NCI-H446 treated with DMSO at 0.1 percent for 48 hours (cell line): Measurements from ENCODE around the gene DDC.
"Not testable (repeated sequence)": the region's sequence is repeated elsewhere in the genome, so short reads cannot be mapped to it uniquely, and the experiment has no call there.

ENCODE experiments used
- DNase-seq: peaks from one replicate; lab custom pipeline; 2025; lab: John Stamatoyannopoulos, UW

DDC gene

DNA sequence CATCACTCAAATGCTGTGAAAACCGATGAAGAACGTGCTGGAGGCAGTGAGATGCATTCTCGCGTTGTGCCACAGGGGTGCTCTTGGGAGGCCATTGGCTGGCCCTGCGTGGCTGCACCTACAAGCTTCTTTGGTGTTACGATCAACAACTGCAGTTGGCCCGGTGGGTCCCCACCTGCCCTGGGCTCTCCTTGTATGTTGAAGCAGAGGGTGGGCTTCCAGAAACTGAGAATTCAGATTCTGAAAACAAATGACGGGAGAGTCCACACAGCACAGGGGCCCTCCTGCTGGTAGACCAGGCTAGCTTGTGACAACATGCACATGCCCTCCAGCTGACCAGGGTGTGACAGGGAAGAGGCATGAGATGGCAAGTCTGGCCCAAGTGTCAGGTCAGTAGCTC, 23.7 kb upstream of the DDC start:
- DNase-seq = no peak

DNA sequence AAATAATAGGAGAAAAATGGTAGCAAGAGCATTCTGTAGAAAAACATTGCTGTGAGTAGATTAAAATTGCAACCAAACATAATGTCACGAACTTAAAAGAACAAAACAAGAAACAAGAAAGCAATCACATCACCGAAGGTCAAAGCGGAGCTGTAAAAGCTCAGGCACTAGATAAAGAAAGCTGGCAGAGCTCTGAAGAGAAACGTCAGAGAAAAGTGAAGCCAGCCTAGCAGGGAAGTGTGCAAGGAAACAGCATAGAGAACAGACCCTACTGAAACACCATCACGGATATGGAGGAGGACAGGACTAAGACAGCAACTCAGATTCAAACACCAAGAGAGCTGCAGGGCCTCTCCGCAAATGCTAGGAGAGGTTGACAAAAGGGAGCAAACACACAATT, 22.5 kb upstream of the DDC start:
- no peak for DNase-seq

DNA sequence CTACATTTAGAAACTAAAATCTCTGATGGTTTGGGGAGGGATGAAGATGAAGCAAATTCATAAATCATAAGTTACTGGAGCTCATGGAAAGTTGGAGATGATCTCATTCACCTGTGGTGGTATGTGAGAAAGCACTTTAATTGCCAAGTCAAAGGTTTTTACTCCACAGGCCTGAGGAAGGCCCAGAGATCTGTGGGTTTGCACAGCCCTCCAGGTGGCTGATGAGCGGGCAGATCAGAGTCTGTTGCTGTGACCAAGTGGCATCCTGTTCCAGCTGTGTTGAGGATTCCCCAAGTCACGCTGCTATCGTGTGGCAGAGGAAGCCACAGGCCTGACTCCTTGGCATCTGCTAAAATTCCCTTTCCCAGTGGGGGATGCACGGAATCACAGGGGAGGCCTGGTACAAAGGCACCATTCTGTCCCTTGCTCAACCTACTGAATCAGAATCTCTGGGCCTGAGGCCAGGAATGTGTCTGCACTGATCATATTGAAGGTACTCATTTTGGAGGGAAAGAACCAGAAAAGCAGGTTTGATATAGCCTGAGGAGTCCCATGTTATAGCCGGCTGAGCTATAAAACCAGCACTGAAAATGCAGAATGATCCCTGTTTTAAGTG, 19.7 kb upstream of the DDC start:
- DNase-seq = no peak

DNA sequence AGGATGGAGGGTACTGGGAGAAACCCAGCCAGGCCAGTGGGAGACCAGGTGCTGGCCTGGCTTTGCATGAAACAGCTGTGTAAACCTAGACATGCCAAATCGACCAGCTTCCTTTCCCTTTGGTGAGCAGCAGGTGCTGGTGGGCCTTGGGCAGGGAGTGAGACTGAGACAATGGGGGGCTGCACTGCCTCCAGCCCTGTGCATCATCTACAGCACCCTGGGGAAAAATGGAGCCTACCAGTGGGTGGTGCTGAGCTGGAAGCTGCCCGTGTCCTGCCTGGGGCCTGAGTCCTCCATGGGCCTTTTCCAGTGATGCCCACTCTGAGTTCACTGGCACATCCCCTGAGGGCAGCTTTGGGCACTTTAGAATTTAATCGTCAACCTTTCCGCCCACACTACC, 19.2 kb upstream of the DDC start:
- no peak for DNase-seq

DNA sequence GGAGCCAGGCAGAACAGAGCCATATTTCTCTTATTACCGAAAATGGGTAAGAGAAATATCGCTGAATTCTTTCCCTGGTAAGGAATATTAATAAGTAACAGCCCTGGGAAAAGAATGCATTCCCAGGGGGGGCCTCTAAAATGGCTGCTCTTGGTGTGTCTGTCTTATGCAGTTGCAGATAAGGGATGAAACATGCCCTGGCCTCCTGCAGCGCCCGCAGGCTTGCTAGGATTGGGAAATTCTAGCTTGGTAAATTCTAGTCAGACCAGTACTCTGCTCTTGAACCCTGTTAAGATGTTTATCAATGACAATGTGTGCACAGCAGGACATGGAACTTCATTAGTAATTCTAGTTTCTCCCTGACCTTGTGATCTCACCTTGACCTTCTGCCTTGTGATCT, 18.1 kb upstream of the DDC start:
- not testable (repeated sequence) for DNase-seq

DNA sequence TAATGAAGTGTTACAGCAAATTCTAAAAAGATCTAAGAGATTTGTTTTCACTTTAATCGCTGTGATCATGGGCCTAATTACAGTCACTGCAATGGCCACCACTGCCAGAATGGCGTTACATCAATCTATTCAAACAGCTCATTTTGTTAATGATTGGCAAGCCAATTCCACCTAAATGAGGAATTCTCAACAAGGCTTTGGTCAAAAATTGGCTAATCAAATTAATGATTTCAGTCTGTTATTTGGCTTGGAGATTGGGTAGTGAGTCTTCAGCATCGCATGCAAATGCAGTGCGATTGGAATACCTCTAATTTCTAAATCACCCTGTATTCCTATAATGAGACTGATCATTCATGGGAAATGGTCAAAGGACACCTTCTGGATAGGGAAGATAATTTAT, 17.1 kb upstream of the DDC start:
- DNase-seq = not testable (repeated sequence)

DNA sequence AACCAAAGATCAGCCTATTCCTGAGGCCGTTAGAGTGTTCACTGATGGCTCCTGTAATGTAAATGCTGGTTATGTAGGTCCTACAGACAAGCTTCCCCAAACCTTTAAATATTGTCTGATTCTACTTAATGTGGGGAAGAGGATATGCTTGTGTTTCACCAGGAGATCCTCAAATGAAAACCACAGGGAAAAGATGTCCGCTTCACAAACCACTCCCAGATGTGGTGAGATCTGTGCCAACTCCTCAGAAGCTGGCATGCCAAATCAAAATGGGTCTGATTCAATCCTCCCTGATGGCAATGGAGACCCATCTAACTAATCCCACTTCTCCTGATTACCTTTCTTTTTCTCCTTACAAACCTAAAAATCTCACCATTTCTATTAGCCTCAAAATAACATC, 15.5 kb upstream of the DDC start:
- not testable (repeated sequence) for DNase-seq

DNA sequence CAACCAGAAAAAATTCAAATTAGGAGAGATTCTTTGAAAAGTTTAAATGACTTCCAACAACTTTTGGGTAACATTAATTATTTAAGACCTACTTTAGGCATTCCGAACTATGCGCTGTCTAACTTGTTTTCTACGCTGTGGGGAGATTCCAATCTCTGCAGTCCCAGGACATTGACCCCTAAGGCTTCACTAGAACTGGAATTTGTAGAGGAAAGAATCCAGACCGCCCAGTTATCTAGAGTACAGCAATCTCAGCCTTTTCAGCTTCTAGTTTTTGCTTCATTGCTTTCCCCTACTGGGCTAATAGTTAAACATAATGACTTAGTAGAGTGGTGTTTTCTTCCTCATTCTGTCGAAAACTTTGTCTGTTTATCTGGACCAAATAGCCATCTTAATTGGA, 14.9 kb upstream of the DDC start:
- no peak for DNase-seq

DNA sequence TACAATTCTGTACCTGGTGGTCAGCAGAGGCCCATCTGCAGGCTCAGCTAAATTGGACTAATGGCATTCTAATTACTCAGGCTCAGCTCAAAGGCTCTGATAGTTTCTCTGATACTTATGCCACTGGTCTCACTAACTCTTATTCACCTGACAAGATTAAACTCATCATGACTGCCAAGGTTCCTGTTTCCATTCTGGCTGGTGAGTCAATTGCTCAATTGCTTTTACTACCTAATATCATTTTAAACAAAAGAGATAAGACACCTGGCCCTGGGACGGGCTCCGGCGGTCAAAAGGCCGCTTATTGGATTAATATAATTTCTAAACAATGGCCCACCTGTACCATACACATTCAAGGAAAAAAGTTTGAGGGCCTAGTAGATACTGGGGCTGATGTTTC, 12.9 kb upstream of the DDC start:
- not testable (repeated sequence) for DNase-seq

DNA sequence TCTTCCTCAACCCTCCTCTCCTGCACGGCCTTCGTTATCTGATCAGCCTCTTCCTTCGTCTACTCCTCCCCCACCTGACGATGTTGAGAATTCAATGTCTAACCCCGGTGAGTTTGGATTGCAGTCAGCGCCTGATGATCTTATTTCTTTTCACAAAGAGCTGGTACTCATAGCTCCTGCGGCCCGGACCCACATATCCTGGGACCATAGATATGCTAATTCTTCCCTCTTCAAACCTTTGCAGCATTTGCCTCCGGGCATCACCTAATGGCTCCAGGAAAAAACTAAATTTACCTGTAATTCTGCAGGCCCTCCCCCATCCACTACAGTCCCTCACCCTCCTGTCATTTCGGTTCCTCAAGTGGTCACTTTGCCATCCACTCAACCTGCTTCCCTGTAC, 12.4 kb upstream of the DDC start:
- DNase-seq = no peak

DNA sequence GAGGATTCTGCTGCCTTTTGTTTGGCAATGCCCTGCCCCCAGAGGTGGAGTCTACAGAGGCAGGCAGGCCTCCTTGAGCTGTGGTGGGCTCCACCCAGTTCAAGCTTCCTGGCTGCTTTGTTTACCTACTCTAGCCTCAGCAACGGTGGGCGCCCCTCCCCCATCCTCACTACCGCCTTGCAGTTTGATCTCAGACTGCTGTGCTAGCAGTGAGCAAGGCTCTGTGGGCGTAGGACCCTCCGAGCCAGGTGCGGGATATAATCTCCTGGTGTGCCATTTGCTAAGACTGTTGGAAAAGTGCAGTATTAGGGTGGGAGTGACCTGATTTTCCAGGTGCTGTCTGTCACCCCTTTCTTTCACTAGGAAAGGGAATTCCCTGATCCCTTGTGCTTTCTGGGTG, 11.2 kb upstream of the DDC start:
- not testable (repeated sequence) for DNase-seq

DNA sequence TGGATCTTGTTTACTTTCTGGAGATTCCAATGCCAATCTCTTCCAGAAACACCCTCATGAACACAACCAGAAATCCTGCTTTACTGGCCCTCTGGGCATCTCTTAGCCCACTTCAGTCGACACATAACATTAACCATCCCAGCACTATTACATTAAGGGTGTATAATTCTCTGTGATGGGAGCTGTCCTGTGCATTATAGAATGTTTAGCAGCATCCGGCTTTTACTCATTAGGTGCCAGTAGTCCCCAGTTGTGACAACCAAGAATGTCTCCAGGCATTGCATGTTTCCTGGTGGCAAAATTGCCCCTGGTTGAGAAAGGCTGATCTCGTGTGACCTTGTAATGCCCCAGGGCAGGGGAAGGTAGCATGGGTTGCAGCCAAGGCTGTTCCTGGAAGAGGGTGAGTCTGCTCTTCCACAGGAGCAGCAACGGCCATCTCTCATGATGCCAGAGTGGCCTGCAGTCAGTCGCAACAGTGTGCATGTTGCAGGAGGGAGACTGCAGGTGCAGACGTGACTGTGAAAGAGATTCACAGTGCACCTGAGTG, 2.6 kb upstream of the DDC start:
- no peak for DNase-seq

DNA sequence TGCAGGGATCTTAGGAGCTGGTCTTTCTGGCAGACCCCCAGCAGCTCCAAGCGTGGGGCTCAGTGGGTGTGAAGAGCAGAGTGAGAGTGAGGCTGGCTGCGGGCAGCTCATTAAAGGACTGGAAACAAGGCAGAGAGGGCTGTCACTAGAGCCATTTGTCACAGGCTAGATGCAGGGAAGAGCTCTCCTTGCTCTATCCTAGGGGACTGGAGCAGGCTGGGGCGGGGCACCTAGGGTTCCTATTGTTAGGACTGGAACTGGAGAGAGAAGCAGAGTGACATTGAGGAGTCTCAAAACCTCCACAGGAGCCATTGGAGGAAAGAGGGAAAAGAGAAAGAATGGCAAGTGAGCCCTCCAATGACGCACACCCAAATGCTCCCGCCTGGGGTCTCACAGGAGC, 772 bp upstream of the DDC start:
- no peak for DNase-seq

DNA sequence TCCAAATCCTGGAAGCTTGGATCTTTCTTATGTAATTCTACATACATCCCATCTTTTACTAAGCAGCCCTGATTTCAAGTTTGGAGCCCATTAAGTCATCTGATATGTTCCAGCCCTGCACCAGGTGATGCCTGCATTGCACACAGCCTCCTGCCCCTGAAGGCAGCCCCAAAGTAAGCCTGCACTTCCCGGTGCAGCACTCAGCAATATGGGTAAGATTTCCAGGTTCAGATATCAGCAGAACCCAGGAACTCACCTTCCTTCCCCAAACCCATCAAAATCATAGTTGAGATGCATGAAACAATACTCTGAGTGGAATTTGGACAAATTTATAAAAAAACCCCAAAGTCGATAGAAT, 333 bp upstream of the DDC start:
- no peak for DNase-seq

DNA sequence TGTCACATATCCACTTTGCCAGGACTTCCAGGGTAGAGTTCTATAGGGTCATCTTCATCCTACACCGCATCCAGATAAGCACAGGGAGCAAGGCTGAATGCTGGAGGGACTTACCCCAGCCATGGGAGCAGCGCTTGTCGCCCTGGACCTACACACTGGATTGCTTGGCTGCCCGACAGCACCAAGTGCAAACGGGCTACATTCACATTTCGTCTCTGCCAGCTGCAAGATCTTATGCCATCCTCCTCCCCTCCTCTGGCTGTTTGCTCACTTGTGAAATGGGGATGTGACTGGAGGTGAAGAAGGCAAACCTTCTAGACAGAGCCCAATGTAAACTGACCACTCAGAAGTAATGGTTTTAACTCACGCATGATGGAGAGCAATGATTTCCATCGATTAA, 1.0 kb downstream of the DDC start:
- DNase-seq = no peak

DNA sequence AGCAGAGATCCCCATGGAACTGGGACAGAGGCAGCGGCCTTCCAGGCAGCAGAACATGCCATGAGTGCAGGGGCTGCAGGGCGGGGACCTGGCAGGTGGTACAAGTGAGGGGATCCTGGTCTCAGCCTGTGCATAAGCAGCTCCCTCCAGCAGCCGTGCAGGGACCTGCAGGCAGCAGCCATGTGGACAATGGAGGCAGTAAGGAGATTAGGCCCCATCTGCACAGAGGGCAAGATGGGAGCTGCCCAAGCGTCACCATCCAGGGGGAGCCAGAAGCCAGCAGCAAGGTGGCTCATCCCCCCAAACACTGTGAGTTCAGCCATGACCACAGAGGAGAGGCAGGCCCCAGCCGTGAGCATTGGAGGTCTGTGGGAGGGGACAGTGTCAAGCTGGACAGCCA, 3.1 kb downstream of the DDC start:
- no peak for DNase-seq

DNA sequence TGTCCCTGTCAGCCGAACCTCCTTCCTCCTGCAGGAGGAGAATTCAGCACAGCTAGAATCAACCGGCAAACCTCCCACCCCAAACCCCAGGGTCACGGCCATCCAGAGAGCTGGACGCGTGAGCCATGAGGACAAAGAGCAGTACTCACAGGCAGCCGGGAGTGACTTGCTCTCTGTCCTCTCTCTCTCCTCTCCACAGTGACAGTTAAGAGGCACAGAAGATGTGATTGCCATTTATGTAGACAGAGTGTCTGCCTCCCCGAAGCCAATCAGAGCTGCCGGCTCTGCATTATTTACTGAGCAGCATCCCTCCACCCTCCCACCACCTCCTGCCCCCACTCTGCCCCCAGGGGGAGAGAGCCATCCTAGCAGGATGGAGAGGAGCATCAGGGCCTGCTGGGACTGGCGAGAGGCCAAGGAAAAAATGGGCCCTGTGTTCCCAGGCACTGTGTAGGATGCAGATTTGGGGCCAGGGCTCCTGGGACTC, 4.3 kb downstream of the DDC start:
- no peak for DNase-seq

DNA sequence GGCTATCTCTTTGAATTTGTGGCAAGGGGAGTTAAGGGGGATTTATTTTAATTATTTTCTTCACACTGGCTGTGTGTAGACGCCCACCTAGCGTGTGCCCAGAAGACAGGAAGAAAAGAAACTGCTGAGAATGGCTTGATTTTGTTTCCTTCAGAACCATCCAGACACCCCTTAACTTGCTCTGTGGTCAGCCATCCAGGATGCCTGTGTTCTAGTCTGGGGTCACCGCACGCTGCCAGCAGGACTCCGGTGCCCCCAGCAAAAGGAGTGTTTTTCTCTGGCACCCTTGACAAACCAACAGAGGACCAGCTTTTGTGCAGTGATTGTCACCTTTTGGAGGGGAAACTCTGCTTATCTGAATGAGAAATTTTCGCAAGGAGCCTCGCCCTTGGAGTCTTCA, 5.3 kb downstream of the DDC start:
- no peak for DNase-seq

DNA sequence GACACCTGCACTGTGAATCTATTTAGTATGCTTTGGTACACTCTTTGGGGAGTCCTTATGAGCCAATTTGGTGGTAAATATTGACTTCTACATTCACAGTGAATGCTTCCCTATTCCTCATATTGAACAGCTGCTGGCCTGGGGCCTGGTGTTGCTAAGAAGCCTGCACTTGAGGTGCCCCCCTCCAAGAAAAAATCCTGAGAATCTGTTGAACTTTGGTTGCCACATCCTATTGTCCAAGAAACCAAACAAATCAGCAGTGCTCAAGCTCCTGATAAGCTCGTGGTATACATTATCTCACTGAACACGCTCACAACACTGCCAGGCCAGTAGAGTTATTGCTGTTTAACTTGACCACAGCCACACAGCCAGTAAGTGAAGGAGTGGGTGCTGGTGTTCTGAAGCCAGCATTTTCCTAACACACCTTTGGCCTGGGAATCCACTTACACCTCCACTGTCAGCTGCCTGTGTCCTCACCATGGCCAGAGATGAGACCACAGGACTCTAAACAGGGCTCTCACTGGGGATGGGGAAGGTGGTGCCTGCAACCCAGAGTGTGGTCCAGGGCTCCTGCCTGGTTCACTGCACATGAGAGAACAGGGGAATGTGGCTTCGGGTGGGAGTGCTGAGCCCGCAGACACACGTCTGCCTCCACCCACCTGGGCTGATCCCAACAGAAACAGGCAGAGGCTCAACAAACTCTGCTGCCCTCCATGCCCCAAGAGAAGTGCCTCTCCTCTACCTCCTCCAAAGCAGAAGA, 6.7 kb downstream of the DDC start:
- DNase-seq = no peak

DNA sequence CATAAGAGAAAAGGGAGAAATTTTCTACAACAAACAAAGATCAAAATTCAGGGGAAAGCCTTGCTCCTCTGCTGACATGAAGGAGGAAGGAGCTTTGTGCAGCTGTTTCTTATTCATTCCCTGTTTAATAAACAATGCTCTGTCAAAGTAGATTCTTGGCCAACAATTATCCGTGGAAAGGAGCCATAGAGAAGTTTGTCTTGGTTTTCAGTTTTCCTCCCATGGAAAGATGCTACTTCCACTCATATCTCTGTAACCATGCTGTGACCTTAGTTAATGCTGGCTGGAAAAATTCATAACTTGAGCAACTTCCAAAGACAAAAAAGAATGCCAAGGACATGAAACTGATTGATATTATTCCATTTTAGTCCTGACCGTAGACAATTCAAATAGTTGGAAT, 8.1 kb downstream of the DDC start:
- DNase-seq = no peak

DNA sequence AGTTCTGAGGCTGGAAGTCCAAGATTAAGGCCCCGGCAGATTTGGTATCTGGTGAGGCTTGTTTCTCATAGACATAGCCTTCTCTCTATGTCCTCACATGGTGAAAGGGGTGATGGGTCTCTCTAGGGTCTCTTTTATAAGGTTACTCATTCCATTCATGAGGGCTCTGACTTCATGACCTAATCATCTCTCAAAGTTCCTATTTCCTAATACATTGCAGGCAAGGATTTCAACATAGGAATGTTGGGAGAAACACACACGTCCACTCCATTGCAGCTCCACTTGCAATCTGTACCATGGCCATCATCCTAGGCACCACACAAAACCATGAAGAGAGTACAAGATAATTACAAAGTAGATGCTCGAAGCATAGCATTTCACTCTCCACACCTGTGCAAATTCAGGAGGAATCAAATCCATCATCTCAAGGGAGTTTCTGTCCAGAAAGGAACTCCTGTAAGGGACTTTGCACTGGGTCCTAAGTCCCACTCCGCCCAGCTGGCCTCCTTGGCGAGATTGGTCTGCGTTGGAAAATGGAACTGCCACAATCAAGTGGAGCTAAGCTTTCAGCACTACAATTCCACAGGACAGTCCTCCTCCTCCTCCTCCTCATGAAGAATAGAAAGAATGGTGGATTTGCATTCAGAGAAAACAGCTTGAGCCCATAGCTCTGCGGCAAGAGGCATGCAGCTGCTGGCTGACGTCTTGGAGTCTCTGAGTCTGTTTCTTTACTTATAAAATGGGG, 8.8 kb downstream of the DDC start:
- DNase-seq = no peak

DNA sequence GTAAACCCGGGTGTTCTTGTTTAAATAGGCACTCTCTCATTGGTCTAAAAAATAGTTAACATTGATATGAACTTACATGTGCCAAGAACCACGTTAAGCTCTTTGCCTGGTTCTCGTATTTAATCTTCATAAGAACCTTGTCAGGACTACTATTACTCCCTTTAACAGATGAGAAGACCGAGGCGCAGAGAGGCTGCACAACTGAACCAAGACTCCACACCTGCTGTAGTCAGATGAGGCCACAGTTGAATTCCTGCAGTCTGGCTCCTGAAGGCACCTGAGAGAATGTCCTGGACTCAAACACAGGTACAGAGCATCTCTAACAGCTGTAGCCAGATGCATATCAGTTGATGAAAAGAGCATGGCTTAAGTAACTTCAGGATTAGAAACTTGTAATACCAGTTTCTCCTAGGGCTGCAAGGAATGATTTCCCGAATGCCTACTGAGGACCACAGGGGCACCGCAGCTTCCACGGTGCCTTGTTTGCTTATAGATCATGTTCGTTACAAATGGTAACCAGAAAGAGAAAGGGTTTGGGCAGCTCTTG, 9.5 kb downstream of the DDC start:
- no peak for DNase-seq
